ENCODE measurements around the gene CNOT1.
A peak's percentile ranks its signal among the peaks of the same experiment; 100 is the strongest.
"Not testable (repeated sequence)": the region's sequence is repeated elsewhere in the genome, so short reads cannot be mapped to it uniquely, and the experiment has no call there.

CNOT1 gene

GRCh38 chr16:58637021-58637420 lies 7.4 kb upstream of the CNOT1 start:
- not testable (repeated sequence) for DNase-seq

- no peak for DNase-seq
These were observed 6.8 kb upstream of the CNOT1 start for GRCh38 chr16:58636466-58636865.

GRCh38 chr16:58635502-58635901 lies 5.9 kb upstream of the CNOT1 start:
- DNase-seq: no peak

- no peak for DNase-seq
These were observed 4.7 kb upstream of the CNOT1 start for GRCh38 chr16:58634265-58634802.

- DNase-seq: peak; percentile 55
These were observed 537 bp downstream of the CNOT1 start for GRCh38 chr16:58628845-58629732.

- no peak for DNase-seq
These were observed 5.4 kb downstream of the CNOT1 start for GRCh38 chr16:58624209-58624608.

GRCh38 chr16:58620396-58620795 lies 9.2 kb downstream of the CNOT1 start:
- no peak for DNase-seq

GRCh38 chr16:58615280-58615679 lies 14.3 kb downstream of the CNOT1 start:
- no peak for DNase-seq

GRCh38 chr16:58614860-58615259 lies 14.8 kb downstream of the CNOT1 start:
- no peak for DNase-seq

GRCh38 chr16:58614212-58614611 lies 15.4 kb downstream of the CNOT1 start:
- no peak for DNase-seq

- DNase-seq: not testable (repeated sequence)
These were observed 16.7 kb downstream of the CNOT1 start for GRCh38 chr16:58612965-58613364.

- no peak for DNase-seq
These were observed 21.0 kb downstream of the CNOT1 start for GRCh38 chr16:58608601-58609136.

- no peak for DNase-seq
These were observed 24.1 kb downstream of the CNOT1 start for GRCh38 chr16:58605562-58605961.

- DNase-seq: no peak
These were observed 38.5 kb downstream of the CNOT1 start for GRCh38 chr16:58591083-58591482.

GRCh38 chr16:58589326-58589905 lies 40.2 kb downstream of the CNOT1 start:
- DNase-seq: no peak

- DNase-seq: no peak
These were observed 41.2 kb downstream of the CNOT1 start for GRCh38 chr16:58588406-58588805.

GRCh38 chr16:58586340-58587030 lies 43.1 kb downstream of the CNOT1 start:
- DNase-seq: no peak

GRCh38 chr16:58584831-58585505 lies 44.7 kb downstream of the CNOT1 start:
- DNase-seq: no peak

GRCh38 chr16:58582971-58583765 lies 46.5 kb downstream of the CNOT1 start:
- no peak for DNase-seq

- DNase-seq: no peak
These were observed 47.5 kb downstream of the CNOT1 start for GRCh38 chr16:58582133-58582532.

- no peak for DNase-seq
These were observed 50.0 kb downstream of the CNOT1 start for GRCh38 chr16:58579587-58579986.

- no peak for DNase-seq
These were observed 51.0 kb downstream of the CNOT1 start for GRCh38 chr16:58578642-58579041.
